Left lobe of liver (tissue), 2 donors: Measurements from ENCODE around the gene MEGF6. TPM values are rescaled to one million over a fixed set of nuclear protein-coding genes. Genes with fewer than 3 reads are reported as not detected.

ENCODE experiments used
- ATAC-seq: fragments of 200-7000 bp; cut with Tn5 transposase; one replicate; pipeline ENCODE4 v1.9.1; 2020; ENCODE audit warnings: mild to moderate bottlenecking, moderate library complexity
- DNase-seq: peaks from one replicate; pipeline ENCODE4 v3.0.0-alpha.2; 2020; ENCODE audit warnings: low spot score
- total RNA-seq: library from RNA; stranded (reverse); gene quantifications from one replicate; pipeline ENCODE4 v1.2.1, GENCODE V29; 2021
- donor health status: DM: no; HTN: no; CAD: no; lungs with moderate emphysema.
- donor health status: DM: no; HTN: yes; CAD: no.

MEGF6 gene
- total RNA-seq, 1 donor from 2014 or later, result 6.9 TPM

DNA sequence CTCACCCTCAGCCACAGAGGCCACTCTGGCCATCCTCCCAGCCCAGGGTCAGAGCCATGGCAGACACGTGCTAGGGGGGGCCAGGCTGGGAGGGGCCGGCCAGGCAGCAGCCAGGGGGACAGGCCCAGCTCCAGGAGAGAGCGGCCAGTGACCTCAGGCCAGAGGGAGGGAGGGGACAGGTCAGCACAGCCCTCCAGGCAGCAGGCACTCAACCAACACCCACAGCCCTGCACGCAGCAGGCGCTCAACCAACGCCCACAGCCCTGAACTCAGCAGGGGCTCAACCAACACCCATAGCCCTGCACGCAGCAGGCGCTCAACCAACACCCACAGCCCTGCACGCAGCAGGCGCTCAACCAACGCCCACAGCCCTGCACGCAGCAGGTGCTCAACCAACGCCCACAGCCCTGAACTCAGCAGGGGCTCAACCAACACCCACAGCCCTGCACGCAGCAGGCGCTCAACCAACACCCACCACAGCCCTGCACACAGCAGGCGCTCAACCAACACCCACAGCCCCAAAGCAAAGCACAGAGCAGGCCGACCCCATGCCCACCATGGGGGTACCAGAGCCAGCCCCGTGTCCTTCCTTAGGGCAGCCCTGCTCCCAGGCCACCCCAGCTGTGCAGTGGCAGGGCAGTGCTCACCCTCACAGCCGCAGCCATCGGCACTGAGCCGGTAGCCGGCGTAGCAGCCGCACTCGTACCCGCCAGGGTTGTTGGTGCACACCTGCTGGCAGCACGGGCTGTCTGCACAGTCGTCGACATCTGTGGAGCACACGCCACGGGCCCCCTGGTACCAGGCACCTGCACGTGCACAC, 101.0 kb downstream of the MEGF6 start:
- DNase-seq (no peak), ATAC-seq (no peak)

DNA sequence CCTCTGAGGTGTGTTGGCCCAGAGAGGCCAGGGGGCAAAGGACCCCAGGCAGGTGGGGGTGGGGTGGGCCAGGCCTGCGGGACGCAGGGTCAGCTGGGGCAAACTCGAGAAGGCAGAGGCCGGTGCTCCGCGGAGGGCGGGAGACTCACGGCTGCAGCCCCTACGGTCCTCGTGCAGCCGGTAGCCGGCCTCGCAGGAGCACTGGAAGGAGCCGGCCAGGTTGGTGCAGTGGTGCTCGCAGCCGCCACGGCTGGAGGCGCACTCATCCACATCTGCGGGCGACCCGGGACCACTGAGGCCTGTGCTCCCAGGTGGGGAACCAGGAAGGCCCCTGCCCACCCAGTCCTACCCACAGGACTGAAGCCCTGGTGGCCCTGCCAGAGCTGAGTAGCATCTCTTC, 101.6 kb downstream of the MEGF6 start:
- no peak for ATAC-seq
- no peak for DNase-seq

DNA sequence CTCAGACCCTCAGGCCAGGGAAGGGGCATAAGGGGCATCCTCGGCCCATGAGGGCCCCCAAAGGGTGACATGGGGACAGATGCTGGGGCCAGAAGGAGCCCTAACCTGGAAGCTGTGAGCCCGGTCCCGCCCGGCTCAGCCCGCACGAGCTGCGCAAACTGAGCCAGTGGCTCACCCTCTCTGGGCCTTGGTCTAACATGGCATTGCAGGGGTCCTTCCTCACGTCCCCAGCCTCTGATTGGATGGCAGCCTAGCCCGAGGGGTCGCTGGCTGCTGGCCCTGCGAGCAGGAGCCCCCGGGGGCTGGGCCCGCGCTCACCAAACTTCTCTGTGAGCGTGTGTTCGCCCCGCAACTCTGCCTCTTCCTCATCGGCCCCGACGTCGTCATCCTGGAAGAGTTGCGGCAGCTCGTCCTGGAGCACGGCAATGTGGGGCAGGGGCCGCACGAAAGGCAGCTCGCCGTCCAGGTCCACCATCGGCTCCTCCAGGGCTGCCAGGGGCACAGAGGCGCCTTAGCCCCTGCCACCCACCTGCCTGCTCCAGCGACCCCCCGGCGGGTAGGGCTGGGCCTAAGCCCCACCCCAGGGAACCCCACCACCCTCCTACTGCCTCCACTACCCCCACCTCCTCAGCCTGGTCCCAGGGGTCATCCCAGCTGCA, 102.4 kb downstream of the MEGF6 start:
- DNase-seq, result no peak
- no peak for ATAC-seq

DNA sequence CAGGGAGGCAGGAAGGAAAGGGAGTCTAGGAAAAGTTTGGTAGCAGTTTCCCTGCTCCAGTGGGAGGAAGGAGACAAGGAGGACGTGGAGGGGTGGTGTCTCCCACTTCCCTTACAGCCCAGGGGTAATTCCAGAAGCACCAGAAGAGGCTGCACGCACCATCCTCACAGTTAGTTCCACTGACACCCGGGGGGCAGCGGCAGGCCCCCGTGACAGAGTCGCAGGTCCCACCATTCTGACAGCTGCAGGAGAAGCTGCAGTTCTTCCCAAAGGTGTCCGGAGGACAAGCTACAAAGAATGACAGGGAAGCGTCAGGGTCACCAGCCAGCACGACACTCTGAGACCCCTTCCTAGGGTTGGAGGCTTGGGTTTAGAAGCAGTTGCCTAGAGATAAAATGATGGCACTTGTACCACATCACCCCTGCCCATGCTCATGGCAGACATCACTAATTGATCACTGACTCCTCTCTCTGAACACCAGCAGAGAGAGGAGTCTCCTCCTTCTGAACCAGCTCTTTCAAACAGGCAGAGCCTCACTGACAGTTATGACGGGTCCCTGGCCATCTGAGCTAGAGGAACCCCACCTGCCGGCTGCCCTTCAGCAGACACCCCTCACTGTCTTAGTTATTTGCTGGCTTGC, 103.6 kb downstream of the MEGF6 start:
- DNase-seq, result no peak
- no peak for ATAC-seq

DNA sequence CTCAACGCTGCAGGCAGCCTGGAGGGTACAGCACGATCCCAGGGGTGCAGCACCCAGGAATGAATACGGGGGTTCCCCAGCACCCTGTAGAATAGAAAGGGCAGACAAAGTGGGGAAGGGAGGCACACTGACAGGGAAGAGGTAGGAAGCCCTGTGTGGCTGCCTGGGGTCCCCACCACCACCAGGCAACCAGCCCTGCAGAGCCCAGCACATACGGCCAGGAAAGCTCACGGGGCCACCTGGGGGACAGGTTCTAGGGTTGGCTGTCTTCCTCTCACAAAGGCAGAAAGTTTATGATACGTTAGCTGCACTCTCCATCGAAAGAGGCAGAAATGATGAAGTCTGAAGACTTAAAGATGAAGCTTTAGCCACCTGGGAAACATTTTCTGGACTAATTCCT, 104.4 kb downstream of the MEGF6 start:
- DNase-seq, result no peak
- ATAC-seq, result no peak

DNA sequence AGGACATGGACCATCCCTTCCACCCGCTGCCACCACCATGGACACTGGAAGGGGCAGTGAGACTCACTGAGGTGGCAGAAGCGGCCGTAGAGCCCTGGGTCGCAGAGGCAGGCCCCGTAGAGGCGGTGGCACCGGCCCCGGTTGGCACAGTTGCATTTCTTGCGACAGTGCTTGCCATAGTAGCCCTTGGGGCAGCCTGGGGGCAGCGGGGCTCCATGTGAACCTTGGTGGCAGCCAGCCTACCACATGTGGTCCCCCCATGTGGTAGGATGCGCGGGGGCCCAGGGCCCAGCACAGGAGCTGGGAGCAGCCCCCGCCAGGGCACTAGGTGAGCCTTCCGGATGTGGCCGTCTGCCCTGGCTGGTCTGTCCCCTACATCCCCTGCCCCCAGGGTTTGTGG, 105.3 kb downstream of the MEGF6 start:
- DNase-seq (no peak), ATAC-seq (no peak)

DNA sequence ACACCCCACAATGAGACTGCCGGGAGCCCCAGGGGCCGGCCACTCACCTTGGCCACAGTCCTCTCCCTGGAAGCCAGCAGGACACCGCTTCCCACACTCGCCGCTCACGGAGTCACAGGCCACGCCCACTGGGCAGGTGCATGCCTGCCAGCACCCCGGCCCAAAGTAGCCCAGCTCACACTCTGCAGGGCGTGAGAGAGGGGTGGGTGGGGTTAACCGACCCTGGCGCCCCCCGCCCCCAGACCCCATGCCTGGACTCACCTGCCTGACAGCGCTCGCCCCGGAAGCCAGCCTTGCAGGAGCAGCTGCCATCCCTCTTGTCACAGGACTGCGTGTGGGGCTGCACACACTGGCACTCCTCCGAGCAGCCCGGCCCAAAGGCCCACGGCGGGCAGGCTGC, 106.1 kb downstream of the MEGF6 start:
- no peak for DNase-seq

DNA sequence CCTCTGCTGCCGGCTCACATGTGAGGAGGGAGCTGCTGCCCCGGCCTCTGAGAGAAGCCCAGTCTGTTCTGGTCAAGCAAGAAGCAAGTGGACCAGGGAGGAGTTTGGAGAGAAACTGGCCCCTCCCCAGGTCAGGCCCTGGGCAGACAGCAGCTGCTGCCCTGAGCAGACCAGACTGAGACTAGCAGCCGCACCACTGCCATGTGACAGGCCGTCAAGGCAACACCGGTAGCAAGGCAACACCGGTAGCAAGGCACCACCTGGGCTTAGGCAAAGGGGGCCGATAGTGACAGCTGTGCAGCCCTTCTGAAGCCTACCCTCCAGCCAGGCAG, 106.5 kb downstream of the MEGF6 start:
- DNase-seq, result no peak
- ATAC-seq, result no peak

More for the DNA sequence above, 106.1 kb downstream of the MEGF6 start:
- ATAC-seq, result no peak

DNA sequence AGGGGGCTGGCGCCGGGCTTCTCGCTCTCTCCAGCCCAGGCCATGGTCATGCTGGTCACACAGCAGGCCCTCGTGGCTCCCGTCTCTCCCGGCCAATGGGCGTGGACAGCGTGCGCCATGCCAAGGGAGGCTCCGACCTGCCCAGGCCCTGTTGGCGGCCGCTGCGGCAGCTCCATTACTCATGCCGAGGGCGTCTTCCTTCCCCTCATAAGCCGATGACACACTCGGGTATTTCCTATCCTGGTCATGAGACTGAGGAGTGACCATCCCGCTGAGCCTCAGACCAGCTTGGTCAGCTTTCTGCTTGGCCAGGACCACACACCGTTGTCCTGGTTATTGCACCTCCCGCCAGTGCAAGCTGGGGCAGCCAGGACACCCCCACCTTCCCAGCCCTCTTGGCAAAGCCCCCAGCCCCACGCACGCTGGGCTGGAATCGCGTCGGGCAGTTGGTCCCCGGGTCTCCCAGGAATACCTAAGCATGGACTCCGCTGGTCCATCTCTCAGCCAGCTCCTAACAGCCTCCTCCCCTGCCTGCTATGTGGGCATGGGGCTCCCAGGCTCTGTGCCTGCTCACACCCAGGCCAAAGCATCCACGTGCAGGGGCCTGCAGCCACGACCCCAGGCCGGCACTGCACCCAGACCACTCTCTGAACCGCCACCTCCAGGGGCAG, 107.0 kb downstream of the MEGF6 start:
- DNase-seq, result no peak
- peak; percentile 10 for ATAC-seq

DNA sequence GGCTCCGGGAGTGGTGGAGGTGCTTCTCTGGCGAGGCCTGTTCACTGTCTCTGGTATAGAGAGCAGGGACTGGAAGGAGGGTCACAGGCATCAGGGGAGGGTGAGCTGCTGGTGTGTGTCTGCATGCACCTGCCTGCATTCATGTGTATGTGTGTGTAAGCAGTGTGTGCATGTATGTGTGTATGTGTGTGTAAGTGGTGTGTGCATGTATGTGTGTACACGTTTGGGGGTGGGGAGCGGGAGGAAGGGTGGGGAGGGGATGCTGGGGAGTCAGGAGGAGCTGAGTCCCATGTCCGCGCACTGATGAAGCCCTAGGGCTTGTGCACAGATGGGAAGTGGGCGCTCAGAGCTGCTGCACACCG, 107.8 kb downstream of the MEGF6 start:
- DNase-seq (no peak), ATAC-seq (no peak)

DNA sequence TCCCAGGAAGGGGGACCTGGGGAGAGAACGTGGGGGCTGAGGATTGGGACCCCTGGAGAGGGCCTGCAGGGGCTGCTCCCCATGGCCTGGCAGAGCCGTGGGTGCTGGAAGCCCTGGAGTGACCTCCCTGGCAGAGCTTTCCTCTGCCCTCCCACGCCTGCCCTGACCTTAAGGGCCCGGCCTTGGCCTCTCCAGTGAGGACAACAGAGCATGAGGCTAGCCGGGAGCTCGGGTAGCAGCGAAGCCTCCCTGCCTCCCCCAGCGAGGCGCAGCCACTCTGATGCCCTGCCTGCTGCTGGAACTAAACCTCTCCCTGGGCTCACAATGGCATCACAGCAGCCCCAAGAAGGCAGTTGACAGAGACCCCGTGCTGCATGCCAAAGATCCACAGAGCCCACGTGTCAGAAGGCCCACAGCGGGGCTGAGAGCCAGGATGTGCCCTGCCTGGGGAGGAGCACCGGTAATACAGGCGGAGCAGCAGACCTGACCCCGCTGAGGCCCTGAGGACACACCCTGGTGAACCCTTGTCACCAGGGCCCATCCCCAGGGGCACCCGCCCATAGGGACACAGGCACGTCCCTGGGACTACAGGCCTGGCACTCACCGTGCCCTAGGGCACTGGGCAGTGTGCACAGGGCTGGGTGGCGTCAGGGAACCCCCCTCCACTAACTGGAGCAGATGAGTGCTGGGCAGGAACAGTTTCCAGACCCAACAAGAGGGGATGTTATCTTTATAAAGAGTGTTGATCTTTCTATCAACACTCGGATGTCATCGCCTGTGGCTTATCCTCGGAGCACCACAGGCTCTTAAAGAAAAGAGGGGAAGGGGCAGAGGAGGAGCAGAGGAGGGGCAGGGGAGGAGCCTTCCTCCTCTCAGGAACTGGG, 108.4 kb downstream of the MEGF6 start:
- DNase-seq, result no peak
- ATAC-seq, result peak; percentile 29

DNA sequence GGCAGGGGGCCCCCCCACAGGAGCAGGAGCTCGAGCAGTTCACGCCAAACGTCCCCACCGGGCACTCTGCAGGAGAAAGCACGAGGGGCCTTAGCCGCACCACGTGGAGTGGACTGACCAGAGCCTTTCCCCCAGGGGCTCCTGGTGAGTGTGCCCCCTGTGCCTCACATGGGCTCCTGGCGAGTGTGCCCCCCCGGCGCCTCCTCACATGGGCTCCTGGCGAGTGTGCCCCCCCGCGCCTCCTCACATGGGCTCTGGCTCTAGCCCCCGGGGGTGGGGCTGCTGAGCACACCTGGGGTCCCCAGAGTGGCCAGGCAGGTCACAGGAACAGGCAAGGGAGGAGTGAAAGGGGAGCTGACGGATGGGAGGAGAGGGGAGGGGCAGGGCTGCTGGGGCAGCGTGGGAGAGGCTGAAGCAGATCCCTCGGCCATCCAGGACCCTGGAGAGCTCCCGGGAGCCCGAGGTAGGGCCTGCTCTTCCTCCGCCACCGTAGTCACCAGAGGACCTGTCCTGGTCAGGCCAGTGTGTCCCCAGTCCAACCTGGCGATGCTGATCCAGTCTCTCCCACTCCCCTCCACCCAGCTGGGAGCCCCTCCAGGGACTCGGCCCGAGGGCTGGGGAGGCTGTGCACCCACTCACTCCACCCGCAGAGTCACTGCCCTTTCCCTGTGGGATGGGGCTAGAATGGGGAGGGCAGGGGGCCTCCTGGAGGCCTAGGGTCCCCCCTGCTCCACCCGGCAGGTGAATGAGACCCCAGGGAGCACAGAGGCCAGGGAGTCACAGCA, 109.3 kb downstream of the MEGF6 start:
- DNase-seq (peak; percentile 78), ATAC-seq (peak; percentile 81)

DNA sequence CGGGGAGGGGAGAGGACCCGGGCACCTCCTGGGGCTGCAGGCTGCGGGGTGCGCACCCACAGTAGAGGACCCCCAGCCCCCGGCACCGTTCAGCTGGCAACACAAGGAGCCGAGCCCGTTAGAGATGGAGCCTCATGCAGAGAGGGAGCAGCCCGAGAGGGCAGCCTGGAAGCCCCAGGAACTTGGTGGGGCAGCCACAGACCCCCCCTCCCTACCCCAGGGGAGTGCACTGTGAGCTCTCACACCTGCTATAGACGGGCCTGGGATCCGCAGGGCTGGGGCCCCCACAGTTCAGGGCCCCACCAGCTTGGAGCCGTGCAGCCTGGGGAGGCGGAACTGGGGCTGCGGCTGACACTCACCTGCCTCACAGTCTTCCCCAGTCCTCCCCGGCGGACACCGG, 109.9 kb downstream of the MEGF6 start:
- DNase-seq (no peak), ATAC-seq (no peak)

DNA sequence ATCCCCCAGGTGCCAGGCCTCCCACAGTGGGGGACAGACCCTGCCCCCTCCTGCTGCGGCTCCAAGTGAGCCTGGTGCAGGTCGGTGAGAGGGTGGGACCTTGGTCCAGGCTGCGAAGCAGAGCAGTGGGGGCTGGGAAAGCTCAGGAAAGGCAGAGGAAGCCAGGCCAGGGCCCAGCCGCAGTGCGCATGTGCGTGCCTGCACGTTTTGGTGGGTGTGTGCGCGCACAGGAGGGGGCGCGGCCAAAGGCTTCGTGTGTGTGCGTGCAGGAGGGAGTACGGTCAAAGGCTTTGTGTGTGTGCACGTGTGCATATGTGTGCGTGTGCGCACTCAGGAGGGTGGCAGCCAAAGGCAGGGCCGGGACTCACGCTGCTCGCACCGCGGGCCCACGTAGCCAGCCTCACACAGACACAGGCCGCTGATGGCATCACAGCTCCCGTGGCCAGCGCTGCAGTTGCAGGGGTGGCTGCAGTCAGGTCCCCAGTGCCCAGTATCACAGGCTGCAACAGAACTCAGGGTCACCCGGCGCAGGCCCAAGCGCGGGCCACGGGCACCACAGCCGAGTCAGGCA, 111.0 kb downstream of the MEGF6 start:
- no peak for DNase-seq
- no peak for ATAC-seq

DNA sequence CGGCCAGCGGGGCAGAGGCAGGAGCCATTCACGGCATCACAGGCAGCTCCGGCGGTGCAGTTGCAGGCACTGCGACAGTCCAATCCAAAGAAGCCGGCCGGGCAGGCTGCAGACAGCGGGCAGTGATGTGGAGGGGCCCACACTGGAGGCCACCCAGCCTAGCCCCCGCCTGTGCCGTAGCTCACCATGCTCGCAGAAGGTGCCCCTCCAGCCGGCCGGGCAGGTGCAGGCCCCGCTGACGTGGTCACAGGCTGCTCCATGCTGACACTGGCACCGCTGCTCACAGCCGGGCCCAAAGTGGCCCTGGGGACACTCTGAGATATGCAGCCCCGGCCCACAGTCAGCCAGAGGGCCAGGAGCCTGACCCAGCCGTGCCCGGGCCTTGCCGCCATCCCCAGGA, 111.7 kb downstream of the MEGF6 start:
- DNase-seq, result no peak
- ATAC-seq, result no peak

DNA sequence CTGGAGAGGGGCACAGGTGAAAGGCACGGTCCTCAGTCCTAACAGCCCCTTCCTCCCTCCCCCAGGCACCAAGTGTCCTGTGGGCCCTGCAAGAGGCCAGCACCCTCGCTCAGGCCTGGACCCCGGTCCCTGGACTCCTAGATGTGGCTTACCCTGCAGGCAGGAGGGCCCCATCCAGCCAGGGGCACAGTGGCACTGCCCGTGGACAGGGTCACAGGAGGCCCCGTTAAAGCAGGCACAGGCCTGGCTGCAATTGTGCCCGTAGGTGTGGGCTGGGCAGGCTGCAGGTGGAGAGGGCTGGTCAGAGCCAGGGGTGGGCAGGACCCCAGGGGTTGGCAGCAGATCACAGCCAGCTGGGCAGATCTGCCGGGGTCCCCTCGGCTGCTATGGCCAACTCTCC, 112.3 kb downstream of the MEGF6 start:
- no peak for ATAC-seq
- no peak for DNase-seq

DNA sequence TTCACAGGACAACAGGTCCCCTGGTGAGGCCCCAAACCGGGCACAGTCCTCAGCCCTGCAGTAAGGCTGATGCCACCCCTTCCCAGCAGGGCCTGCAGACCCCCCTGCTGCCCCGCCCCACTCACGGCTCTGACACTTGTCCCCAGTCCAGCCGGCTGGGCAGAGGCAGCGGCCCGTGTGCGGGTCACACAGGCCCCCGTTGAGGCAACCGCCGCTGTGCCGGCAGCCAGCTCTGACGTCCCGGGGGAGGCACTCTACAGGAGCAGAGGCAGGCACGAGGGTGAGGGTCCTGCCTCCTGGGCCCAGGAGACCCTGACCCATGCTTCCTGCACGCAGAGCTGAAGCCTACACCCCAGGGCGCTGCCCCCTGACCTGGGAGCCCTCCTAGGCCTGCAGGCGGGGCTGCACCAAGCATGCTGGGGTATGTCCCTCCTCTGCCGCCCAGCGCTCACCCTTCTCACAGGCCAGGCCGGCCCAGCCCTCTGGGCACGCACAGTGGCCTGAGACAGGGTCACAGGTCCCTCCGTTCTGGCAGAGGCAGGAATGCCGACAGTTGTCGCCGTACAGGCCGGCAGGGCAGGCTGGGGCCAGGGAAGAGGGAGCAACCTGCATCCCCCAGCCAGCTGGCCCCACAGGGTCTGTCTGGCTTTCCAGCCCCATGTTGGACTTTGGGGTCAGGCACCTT, 112.9 kb downstream of the MEGF6 start:
- no peak for ATAC-seq
- DNase-seq, result no peak

DNA sequence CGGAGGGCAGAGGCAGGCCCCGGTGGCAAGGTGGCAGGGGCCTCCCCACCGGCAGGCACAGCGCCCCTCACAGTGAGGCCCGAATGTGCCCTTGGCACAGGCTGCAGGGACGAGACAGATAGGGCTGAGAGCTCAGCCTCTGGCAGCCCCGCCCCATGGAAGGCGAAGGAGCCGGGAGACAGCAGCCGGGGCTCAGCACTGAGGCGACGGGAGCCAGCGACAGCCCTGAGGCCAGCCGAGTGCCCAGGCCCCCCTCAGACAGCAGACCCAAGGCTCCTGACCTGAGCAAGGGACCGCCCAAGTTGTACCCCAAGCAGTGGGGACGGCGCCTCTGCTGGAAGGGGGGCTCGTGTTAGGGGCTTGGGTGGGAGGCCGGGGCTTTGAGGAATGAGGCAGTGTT, 113.8 kb downstream of the MEGF6 start:
- DNase-seq (no peak), ATAC-seq (no peak)

DNA sequence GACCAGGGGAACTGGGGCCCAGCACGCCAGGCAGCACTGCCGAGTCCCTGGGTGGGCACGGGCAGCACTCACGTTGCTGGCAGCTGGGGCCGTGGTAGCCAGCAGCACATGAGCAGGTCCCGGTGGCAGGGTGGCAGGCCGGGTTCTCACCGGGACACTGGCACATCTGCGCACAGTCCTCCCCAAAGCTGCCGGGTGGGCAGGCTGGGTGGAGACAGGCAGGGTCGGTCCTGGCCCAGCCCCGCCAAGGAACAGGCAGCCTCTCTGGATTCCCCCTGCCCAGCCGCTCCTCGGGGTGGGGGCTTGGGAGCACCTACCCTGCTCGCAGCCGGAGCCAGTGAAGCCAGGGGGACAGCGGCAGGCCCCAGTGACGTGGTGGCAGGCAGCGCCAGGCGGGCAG, 114.4 kb downstream of the MEGF6 start:
- no peak for ATAC-seq

More for the DNA sequence above, 114.4 kb downstream of the MEGF6 start:
- DNase-seq, result no peak
